Measurements from ENCODE around the gene TRA2B.
"Not testable (repeated sequence)": the region's sequence is repeated elsewhere in the genome, so short reads cannot be mapped to it uniquely, and the experiment has no call there.

TRA2B gene

DNA sequence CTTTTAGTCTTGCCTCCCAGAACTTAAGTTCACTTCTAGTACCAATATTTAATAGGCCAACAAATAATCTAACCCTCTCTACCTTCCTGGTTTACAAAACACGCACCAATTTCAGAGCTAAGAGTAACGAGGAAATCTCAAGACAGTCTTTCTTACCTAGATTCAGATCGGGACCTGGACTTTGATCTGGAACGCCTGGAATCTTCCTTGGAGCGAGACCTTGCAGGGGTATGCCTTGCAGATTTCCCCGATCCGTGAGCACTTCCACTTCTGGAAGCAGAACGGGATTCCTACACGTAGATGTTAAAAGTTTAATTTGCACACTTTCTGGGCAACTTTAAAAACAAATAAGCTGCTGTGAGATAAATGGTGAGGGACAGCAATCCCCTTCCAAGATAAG, 11.4 kb downstream of the TRA2B start:
- no peak for DNase-seq

DNA sequence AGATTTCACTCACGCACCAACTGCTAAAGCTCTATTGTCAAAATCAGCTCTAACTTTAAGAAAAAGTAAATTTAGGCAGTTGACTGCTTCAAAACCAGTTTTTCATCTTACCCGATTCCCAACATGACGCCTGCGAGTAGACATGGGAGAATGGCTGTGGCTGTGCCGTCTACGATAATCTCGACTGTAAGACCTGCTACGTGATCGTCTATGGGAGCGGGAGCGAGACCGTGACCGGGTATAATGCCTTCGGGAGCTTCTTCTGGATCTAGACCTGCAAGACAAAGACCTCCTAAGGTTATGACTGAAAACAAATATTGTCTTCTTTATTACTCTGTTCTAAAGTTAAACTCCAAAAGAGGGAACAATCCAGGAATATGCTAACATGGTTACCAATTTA, 12.5 kb downstream of the TRA2B start:
- DNase-seq = no peak

DNA sequence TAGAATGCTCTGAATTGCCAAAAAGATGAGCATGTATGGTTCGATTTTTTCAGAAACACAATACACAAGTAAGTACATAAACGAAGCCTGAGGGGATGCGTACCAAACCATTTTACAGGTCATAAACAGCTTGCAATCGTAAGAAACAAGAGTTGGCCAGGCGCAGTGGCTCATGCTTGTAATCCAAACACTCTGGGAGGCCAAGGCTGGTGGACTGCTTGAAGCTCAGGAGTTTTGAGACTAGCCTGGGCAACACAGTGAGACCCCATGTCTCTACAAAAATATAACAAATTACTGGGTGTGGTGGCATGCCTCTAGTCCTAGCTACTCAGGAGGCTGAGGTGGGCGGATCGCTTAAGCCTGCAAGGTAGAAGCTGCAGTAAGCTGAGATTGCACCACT, 13.4 kb downstream of the TRA2B start:
- no peak for DNase-seq

DNA sequence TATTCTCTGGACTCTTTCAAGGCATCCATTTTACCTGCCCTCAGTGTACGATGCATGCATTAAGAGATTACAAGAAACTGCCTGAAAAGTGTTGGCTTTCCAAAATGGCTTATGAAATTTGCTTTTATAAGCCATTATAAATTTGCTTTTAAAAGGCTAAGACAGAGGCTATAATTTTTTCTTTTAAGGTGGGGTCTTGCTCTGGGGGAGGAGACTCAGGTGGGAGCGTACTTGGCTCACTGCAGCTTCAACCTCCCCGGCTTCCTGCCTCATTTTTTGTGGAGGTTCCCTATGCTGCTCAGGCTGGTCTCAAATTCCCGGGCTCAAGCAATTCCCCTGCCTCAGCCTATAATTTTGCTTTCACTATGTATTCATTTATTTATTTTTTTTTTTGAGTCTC, 17.6 kb downstream of the TRA2B start:
- no peak for DNase-seq

DNA sequence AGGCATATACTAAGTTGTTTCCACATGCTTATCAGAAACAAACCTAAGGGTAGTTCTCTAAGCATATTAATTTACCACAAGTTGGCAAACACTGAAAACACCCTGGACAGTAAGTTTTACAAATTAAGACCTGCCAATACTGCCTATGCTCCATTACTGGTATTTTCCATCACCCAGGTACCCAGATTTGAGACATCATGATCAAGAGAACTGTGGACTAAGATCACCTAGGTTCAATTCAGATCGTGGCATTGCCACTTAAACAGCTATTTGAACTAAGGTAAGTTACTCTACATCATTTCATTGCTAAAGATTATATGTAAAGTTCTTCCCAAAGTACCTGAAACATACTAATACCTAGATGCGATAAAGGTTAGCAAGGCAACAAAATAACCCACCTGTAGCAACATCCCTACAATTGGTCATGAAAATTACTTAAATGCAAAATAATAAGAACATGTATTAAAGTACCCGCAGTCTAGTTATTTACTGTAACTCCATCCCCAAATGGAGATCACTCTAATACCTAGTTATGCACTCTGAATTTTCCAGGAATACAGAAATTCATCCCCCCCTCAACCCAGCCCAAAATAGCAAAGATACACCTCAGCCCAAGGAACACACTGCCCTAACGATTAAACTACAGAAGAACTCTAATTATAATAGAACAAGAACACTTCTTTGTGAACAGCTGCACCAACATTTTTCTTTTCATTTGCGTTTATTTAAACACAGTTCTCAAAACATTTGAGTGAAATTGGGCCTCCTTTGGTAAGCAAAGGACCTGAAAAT, 21.6 kb downstream of the TRA2B start:
- DNase-seq = no peak

DNA sequence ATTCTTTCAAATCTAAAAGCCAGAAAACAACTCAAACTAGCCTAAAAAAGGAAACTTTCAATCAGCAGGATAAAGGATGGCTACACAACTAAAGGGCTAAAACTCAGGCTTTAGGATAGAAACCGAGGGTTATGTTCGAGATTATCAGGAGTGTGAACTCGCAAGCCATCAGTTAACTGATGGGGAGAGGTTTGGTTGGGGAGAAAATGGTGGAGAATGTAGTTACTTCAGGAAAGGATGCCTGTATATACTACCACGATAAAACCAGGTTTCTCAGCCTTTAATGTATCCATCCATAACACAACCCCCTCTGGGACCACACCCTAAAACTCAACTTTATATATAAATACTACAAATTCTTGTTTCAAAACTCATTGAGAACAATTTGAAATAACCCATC, 22.2 kb downstream of the TRA2B start:
- no peak for DNase-seq

DNA sequence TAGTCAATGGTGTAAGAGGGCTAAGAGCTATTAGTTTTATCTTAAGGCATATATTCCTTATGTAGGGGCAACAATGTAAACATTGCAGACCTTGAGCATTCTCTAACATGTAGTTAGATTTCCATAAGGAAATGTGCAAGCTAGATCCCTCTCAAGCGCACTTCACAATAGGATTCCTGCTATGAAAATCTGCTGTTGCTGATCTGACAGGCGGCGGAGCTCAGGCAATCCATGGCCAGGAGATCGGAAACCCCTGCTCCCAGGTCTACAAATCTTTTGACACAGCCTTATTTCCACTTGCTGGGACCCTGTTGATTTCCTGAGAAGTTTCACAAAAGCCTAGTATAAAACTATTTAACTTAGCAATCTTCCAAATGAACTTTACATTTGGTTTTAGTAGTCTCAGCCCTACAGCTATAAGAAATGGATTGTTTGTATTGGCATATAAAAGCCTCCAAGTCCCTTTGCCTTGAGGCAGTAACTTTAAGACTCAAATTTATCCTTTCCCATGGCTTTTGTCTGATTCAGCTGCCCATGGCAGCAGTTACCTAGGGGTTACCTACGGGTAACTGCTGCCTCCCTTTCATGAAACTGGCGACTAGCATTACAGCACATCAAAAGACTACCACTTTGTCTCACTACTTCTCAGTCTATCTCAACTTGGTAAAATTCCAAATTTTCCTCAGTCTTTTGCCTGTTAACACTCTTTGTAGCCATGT, 22.7 kb downstream of the TRA2B start:
- DNase-seq = no peak

DNA sequence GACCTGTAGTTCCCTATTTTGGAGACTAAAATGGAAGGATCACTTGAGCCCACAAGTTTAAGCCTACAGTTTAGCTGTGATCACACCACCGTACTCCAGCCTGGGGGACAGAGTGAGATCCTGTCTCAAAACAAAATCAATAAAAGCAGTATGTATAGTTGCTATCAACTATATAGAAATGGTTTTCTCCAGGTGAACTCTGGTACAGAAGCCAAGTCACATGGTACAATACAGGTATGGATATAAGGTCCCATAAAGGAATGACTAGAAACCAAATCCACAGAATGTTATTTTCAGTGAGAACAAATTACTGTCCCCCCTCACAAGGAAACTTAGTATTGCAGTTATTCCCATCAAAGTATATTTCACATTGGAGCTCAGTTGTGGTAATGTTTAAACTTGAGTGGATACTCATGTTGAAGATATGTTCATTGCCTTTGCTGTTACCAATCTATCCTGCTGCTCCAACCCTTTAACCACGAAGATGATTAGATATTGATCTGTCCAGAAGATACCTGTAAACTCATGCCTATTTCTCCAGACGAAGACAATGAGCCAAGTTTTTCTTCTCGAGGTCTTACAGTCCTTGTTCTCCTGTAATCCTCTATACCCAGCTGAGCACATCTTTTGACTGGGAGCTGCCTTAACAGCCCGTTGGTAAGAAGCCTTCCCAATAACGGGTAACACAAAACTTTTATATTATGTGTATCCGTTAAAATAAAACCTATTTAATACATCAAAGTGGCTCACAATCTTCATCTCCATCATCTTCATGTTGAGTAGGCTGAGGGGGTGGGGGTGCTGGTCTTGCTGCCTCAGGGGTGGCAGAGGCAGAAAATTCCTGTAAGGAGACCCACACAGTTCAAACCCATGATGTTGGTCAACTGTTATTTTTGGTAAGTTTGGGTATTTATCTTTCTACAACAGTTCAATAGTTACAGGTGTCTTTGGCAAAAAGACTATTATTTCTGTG, 24.6 kb downstream of the TRA2B start:
- DNase-seq = no peak

DNA sequence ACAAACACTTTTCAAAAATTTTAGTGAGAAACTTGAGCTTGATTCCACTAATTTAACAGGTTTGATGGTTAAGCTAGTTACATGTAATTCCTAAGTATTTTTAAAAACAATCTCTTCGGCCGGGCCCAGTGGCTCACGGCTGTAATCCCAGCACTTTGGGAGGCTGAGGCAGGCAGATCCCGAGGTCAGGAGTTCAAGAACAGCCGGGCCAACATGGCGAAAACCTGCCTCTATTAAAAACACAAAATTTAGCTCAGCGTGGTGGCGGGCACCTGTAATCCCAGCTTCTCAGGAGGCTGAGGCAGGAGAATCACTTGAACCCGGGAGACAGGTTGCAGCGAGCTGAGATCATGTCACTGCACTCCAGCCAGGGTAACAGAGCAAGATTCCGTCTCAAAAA, 25.3 kb downstream of the TRA2B start:
- DNase-seq = no peak

DNA sequence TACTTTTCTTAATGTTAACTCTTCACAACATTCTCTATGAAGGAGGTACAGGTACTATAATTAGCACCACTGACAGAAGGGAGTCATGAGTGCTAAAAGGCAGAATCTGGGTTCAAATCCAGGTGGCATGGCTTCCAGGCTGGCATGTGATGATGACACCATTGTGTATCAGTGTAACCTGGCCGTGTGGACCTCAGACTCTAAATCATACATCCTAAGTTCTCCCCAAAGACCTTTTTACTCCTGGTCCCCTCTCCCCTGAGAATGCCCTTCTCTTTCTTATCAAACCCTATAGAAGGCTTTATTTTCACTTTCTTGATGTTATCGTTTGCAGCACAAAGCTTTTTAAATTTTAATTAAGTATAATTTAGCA, 26.8 kb downstream of the TRA2B start:
- DNase-seq = not testable (repeated sequence)

DNA sequence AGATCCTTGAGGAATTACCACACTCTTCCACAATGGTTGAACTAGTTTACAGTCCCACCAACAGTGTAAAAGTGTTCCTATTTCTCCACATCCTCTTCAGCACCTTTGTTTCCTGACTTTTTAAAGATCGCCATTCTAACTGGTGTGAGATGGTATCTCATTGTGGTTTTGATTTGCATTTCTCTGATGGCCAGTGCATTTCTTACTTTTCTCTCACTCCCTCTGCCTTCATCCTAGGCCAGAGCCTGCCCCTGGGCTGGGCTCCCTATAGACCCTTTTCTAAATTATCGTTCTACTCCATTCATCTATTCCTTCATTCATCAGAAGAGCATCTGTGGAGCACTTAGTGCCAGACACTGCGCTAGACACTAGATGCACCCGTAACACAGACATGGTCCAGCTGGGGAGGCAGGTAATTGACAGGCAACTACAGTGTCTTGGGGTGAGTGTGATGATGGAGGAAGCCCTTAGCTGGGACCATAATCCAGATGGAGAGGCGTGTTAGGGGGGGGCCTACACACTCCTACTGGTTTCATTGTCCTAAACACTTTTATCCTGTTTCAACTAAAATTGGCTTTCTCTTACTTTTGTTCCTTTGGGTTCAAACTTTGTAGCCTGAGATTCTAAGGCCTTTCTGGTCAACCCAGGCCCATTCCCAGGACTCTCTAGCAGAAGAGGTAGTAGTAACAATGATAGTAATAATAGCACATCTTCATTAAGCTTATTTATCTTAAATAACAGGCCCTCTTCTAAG, 27.3 kb downstream of the TRA2B start:
- not testable (repeated sequence) for DNase-seq

DNA sequence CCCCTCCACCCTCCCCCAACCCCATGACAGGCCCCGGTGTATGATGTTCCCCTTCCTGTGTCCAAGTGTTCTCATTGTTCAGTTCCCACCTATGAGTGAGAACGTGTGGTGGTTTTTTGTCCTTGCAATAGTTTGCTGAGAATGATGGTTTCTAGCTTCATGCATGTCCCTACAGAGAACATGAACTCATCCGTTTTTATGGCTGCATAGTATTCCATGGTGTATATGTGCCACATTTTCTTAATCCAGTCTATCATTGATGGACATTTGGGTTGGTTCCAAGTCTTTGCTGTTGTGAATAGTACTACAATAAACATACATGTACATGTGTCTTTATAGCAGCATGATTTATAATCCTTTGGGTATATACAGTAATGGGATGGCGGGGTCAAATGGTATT, 27.9 kb downstream of the TRA2B start:
- DNase-seq = not testable (repeated sequence)

DNA sequence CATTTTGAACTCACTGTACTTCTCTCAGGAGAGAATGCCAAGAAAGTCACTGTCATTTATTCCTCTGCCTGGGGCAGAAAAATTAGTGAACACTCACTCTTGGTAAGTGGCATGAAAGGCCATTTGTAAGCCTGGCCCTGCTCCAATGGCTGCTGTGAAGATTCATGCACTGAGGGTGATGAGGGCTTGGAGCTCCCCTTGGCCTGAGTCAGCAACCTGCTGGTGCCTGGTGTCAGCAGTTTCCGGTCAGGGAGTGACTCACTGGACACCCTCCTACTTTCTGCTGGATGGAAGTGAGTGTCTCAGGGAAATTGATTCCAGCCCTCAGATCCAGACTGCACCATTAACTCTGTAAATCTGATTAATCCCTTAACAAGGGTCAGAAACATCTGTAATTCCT, 37.6 kb downstream of the TRA2B start:
- no peak for DNase-seq

DNA sequence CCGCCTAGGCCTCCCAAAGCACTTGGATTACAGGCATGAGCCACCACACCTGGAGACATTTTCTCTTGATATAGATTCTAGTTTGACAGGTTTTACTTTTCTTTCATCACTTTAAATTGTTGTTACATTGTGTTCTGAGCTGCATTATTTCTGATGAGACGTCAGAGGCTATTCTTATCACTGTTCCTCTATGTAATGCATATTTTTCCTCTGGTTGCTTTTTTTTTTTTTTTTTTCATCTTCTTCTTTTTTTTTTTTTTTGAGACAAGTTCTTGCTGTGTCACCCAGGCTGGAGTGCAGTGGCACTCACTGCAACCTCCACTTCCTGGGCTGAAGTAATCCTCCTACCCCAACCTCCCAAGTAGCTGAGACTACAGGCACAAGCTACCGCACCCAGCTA, 41.2 kb downstream of the TRA2B start:
- no peak for DNase-seq

DNA sequence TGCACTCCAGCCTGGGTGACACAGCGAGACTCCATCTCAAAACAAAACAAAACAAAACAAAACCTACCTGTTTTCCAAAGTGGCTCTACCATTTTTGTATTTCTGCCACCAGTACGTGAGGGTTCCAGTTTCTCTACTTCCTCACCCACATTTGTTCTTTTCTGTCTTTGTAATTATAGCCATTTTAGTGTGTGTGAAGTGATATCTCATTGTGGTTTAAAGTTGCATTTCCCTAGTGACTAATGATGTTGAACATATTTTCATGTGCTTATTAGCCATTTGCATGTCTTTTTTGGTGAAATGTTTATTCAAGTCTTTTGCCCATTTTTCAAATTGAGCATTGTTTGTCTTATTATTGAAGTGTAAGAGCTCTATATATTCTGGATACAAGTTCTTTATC, 50.7 kb downstream of the TRA2B start:
- DNase-seq = no peak

DNA sequence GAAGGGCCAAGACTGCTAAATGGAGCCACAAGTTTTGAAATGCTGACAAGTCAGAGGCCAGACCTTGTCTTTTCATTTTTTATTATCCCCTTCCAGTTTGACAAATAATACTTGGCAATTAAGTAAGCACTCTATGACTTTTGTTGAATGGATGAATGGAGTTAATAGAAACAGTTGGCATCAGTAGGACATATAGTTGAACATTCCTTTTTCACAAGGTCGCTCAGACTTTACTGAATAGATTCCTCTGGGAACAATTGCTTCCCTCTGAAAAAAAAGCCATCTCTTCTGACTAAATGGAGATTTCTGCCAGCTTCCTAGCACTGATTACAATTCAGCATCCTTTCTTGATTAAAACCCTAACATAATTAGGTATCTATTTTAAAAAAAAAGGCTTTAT, 53.2 kb downstream of the TRA2B start:
- no peak for DNase-seq

DNA sequence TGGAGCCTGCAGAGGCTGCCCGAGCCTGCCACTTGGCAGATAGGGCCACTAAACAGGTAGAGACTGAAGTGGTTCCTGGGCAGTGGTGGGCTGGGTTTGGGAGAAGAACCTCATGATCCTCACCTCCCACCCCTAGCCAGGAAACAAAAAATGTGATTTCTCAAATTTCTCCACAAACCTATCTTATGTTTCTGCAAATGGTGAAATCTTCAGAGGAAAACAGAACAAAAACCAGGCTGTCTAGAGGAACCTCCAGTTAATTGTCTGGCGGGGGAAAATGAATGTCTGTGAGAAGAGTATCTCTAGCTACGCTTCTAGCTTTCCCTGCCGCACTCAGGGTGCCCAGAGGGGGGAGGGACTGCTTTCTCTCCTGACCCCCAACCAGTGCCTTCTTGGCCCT, 55.9 kb downstream of the TRA2B start:
- DNase-seq = no peak

DNA sequence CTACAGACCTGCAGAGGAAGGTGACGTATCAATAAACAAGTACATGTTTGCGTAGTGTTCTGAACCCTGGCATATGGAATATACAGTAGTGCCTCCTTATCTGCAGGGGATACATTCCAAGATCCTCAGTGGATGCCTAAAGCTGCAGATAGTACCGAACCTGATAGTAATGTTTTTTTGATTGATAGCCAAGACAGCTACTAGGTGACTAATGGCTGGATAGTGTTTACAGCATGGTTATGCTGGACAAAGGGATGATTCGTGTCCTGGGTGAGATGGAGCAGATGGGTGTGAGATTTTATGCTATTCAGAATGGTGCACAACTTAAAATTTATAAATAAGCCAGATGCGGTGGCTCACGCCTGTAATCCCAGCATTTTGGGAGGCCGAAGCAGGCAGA, 57.2 kb downstream of the TRA2B start:
- no peak for DNase-seq

DNA sequence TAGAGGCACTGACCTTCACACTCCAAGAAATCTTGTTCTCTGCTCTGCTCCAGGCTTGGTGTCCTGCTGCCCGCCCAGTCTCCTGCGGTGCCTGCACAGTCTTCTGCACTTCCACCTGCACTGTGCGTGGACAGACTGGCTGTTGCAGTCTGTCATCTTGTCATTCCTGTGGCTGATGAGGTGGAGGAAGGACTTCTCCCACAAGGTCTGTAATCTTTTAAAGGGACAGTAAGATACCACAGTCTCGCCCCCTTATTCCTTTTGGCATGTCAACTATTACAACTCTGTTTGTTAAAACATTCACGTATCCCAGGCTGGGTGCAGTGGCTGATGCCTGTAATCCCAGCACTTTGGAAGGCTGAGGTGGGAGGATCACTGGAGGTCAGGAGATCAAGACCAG, 58.9 kb downstream of the TRA2B start:
- DNase-seq = no peak

DNA sequence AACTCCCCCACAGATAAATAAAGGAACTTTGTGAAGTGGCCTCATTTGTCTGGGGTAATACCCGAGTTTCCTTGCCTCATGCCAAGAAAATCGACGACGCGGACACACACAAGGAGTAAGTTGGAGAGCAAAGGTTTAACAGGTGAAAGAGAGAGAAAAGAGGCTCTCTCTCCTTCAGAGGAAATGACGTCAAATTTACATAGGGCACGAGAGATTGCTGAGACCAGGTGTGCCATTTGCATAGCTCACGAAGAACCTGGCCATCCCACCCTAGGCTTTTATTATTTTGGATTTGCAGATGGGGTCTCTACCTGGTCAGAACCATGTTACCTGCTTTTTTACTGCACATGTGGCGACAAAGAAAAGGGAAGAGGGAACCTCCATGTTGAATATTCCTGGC, 63.7 kb downstream of the TRA2B start:
- DNase-seq = no peak

DNA sequence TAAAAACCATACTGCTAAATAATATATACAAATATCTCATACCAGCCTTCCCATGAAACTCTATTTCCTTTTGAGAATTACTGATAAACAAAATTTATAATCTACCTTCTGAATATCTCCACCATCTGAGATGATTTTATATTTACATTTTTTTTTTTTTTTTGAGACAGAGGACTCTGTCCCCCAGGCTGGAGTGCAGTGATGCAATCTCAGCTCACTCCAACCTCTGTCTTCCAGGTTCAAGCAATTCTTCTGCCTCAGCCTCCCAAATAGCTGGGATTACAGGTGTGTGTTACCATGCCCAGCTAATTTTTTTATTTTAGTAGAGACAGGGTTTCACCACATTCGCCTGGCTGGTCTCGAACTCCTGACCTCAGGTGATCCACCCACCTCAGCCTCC, 70.2 kb downstream of the TRA2B start:
- no peak for DNase-seq

DNA sequence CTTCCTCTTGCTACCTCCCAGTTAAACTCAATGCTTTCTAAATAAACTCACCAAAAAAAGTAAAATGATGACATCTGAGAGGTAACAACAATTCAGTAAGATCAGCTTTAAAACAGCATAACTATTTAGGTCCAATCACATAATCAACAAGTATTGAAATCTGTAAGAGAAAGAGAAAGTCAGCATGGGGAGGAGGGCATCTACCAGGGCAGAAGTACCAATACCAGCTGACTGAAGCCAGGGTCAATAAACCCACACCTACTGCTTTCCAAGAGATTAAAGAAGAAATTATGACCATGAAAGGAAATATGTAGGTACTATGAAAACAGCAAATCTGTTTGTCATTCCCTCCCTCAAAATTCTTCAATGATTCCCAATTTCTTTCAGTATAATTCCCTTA, 70.8 kb downstream of the TRA2B start:
- no peak for DNase-seq

DNA sequence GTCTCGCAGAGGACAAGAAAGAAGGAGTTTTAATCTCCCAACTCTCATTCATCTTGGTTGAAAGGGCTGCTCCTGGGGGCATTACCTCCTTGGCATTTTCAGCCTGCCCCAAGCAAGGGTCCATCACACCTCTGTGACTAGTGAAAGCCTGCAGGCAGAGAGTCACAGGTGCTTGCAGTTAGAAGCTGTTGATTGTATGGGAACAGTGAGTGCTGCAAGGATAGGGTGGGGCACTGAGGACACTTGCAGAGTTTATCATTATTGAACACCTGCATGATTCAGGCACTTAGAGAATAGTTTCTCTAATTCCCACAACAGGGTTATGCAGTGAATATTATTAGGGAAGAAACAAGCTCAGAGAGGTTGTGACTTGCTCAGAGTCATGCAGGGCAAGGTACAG, 71.3 kb downstream of the TRA2B start:
- DNase-seq = no peak

All from NCI-H1105 (cell line).